ENCODE measurements around the gene PROCA1.
"Not testable (repeated sequence)": the region's sequence is repeated elsewhere in the genome, so short reads cannot be mapped to it uniquely, and the experiment has no call there.

DNA sequence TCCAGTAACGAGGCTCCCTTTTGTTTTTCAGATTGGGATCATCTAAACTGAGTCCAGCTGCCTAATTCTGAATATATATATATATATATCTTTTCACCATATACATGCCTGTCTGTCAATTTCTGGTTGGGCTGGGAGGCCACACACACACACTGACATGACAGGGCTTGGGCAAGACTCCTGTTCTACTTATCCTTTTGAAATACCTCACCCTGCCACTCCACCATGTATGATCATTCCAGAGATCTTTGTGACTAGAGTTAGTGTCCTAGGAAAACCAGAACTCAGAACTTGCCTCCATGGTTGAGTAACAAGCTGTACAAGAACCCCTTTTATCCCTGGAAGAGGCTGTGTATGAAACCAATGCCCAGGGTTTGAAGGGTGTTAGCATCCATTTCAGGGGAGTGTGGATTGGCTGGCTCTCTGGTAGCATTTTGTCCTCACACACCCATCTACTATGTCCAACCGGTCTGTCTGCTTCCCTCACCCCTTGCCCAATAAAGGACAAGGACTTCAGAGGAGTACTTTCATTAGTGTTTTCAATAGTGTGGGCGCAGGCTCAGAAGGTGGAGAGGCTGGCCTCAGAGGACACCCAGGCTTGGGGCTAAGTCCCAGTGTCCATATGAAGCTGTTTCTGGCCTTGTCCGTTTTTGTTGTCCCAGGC lies 12.3 kb upstream of the PROCA1 start:
- not testable (repeated sequence) for TF ChIP-seq ARNT (IDR thresholded peaks at IDR 0.05); CCAR2 (IDR thresholded peaks at IDR 0.05; ENCODE audit: low read depth, low read length)
- TF ChIP-seq, protein P1, sequence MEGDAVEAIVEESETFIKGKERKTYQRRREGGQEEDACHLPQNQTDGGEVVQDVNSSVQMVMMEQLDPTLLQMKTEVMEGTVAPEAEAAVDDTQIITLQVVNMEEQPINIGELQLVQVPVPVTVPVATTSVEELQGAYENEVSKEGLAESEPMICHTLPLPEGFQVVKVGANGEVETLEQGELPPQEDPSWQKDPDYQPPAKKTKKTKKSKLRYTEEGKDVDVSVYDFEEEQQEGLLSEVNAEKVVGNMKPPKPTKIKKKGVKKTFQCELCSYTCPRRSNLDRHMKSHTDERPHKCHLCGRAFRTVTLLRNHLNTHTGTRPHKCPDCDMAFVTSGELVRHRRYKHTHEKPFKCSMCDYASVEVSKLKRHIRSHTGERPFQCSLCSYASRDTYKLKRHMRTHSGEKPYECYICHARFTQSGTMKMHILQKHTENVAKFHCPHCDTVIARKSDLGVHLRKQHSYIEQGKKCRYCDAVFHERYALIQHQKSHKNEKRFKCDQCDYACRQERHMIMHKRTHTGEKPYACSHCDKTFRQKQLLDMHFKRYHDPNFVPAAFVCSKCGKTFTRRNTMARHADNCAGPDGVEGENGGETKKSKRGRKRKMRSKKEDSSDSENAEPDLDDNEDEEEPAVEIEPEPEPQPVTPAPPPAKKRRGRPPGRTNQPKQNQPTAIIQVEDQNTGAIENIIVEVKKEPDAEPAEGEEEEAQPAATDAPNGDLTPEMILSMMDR (IDR thresholded peaks at IDR 0.05 in 2 of 3, conservative IDR thresholded peaks at IDR 0.05 in 1 of 3; ENCODE audit: insufficient read depth in 2 of 3, low read depth in 1 of 3, low read length in 3 of 3), result not testable (repeated sequence)
